ACHN (cell line): ENCODE measurements around the gene GNAI3.

Experiments
- DNase-seq: peaks from one replicate; pipeline ENCODE4 v3.0.0-alpha.2; 2015
- in situ Hi-C: cut with HindIII; loops from 2 replicates; pipeline ENCODE4 v1.10.0; 2017; ENCODE audit warnings: low sequenced_read_pairs, low pct_ligation_motif_present, low pct_unique_long_range_greater_than_20kb

The GNAI3 gene

GRCh38 chr1:109521002-109521951 lies 27.1 kb upstream of the GNAI3 start:
- no peak for DNase-seq
- in situ Hi-C loops: no loop called here

DNA sequence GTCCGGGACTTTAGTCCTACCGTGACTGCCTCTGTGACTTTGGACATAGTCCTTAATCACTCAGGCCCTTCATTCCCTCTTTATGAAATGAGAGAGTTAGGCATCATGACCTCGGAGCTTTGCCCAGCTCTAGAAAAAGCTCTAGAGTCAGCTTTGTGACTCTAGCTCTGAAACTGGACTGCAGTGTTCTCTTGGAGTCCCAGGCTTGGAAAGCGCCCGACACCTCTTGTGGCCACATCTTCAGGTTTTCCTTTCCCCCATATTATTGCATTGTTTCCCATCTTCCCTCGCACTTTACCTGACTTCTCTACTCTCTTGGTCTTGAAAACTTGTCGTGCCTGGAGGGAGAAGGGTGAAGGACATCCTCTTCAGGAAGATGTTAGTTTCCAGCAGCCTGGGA lies 26.4 kb upstream of the GNAI3 start:
- in situ Hi-C loops: no loop called here
- no peak for DNase-seq

- no peak for DNase-seq
These were observed 24.7 kb upstream of the GNAI3 start for GRCh38 chr1:109523706-109524105.

DNA sequence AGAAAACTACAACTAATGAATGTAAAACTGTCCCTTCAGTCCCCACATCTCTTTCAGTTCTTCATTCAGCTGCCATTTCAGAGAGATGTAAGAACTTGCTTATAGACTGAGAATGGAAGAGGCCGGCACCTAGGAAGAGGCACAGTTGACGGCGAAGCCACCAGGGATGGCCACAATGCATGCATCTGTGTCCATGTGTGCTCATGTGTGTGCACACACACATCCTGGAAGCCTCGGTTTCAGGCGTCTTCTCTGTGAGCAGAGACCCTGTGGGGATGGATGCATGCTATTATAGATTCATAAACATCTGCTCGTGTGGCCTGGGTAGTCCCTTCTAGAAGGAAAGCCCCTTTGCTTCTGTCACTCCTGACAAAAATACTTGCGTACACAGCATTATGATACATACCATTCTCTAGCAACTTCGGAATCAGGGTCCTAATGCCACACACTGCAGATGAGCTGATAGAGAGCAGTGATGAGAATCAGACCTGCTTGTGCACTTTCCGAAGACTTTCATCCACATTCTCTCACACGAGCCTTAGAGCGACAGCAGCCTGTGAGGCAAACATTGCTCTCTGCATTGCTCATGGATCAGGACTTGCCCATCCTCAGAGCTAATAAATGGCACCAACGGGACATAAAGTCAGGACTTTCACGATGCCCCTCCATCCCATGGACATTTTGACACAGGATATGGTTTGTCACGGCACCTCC lies 21.2 kb upstream of the GNAI3 start:
- in situ Hi-C loops: no loop called here
- DNase-seq: no peak

More at GRCh38 chr1:109523706-109524105, 24.7 kb upstream of the GNAI3 start:
- in situ Hi-C loops: no loop called here

GRCh38 chr1:109527846-109528695 lies 20.3 kb upstream of the GNAI3 start:
- in situ Hi-C loops: no loop called here
- DNase-seq: no peak

DNA sequence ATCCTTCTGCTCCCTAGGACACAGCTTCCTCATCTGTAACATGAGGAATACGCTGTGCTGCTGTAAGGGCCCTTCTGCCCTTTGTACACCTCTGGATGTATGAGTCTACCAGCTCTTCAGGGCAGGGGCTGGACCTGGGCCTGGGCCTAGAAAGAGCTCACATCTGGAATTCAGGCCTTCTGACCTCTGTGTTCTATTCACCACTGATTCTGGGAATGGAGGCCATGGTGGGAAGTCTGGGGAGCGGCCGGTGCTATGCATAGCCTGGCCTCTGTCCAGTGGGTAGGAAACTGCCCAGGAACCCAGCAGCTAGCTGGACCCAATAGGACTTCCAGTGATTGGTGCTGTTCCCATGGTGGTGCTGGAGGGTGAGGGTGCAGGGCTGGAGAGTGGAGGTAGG lies 19.7 kb upstream of the GNAI3 start:
- in situ Hi-C loops: no loop called here
- DNase-seq: no peak

DNA sequence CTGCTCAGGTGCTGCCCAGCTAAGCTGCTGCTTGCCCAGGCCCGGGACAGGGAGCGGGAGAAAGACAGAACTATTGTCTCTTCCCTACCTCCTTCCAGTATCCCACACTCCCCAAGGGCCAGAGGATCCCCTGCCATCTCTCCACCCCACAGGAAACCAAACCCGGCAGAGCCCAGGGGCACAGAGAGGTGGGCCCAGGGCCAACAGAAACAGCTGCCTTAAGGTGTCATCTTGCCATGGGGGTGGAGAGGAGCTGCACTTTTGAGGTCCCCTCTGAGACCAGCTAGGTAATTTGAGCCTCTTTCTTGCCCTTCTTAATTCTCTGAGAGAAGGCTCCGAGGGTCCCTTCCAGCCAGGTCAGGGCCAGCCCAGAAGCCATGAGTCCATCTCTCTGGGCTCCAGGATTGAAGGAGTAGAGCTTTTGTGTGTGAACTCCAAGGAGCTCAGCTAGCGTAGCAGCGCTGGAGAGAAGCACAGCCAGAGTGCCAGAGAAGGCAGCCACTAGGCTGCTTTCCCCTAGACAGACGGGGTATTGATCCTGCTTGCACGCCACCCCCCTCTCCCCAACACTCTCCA lies 18.4 kb upstream of the GNAI3 start:
- in situ Hi-C loops: no loop called here

DNA sequence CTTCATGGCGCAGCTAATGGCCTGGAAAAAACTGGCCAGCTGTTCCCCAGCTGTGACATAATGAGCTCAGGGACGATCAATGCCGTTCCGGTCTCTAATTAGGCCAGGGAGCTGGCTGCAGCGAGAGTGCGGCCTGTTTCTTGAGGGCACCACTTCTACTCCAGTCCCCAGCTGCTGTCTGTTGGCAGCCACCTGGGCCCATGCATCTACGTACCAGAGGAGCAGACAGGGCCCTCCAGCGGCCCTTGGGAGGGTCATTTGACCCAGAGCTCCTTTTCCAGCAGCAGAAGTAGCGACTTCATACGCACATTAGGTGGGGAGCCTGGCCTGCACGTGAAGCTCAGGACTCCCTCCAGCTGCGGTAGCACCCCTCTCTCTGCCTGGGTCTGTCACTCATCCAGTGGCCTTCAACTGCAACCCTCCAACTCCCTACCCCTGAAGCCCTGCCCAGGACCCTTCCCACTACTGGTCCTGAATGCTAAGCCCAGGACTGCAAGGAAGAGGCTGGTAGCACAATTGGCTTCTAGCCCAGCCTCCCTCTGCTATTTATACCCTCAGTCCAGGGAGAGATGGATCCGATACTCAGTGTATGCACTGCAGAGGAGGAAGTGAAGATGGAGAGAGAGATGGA lies 17.8 kb upstream of the GNAI3 start:
- no peak for DNase-seq
- in situ Hi-C loops: no loop called here

More for the DNA sequence above, 18.4 kb upstream of the GNAI3 start:
- DNase-seq: no peak

GRCh38 chr1:109531380-109531779 lies 17.0 kb upstream of the GNAI3 start:
- in situ Hi-C loops: no loop called here
- no peak for DNase-seq

DNA sequence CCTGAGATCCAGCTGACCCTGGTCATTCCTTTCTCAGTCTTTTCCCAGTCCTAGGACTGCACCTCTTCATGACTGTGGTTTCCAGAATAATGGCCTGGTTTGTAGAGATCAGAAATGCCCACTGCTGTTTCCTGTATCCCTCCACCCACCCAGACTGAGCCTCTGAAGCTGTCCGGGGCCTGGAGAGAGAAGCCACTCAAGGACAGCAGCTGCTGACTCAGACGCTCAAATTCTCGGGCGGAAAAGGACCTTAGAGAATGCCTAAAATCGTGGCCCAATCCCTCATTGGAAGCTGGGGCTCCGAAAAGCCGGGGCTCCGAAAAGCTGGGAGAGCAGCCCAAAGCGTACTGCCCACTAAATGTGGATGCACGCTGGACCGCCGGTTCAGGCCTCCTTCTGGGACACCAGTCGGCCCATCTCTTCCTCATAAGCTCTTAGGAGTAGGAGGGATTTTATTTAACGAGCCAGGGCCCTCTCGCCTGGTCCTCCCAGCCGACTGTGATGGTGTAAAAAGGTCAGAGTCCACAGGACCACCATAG lies 16.5 kb upstream of the GNAI3 start:
- no peak for DNase-seq
- in situ Hi-C loops: no loop called here

DNA sequence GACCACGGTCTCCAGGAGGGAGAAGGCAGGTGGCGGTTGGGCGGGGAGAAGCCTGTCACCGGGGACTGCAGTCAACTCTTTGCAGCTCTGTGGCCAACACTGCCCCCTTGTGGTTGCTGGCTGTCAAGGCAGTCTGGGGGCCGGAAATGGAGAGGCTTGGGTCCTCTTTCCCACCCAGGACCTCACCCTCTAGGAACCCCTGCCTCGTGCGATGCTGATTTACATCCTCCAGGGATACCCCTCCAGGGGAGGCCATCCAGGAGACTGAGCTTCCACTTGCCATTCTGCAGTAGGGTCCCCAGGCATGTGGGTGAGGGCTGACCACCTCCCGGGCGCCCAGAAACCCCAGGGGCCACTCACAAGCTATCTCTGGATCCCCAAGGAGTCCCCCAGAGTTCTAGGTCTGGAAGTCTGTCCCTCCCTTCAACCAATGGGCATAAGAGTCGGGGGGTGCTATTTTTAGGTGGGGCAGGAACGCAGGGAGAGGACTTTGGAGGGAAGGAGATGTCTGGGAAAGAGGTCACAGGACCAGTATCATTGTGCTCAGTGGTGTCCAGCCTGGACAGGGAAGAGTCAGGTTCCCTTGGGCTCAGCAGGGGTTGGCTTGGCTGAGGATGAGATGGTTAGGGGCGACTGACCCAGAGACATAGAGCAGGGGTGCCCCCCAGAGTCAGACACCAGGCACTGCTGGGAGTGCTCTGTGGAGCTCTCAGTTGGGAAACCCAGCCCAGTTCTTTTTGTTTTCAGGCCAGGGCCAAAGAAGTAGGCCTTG lies 15.9 kb upstream of the GNAI3 start:
- in situ Hi-C loops: no loop called here
- peak; percentile 75 for DNase-seq

GRCh38 chr1:109534307-109534858 lies 14.0 kb upstream of the GNAI3 start:
- in situ Hi-C loops: no loop called here
- DNase-seq: no peak

- no peak for DNase-seq
- in situ Hi-C loops: no loop called here
These were observed 12.9 kb upstream of the GNAI3 start for GRCh38 chr1:109535481-109535880.

- in situ Hi-C loops: no loop called here
- DNase-seq: no peak
These were observed 12.4 kb upstream of the GNAI3 start for GRCh38 chr1:109535971-109536491.

DNA sequence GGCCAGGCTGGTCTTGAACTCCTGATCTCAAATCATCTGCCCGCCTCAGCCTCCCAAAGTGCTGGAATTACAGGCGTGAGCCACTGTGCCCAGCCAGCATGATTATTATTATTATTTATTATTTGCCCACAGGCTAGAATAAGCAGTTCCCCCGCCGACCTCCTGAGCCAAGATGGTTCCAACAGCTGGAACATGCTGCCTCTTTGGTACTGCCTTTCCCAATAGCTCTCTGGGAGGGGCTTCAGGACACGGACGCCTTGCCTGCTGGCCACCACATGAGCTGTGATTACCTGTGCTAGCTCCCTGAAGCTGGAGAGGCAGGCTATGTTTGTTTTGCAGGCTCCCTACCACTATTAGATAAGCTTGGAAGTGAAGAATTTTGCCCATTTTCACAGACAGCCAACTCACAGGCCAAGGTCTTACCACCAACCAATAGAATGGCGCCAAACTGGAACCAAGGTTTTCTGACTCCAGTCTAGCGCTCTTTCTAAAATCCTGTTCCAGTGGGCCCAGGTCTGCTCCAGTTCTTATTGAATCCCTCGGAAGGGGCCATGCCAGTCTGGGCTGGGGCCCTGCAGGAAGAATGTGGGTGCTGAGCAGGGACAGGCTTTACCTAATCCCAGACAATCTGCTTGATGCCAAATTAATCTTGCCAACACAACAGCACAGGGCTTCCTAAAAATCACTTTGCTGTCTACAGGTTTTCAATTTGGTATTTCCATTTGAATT lies 10.8 kb upstream of the GNAI3 start:
- in situ Hi-C loops: no loop called here
- DNase-seq: no peak
